Parathyroid adenoma (tissue), 2 donors: ENCODE measurements around the gene RXFP1.

Source experiments
- H2AFZ ChIP-seq: fragments of 300-600 bp; sonication (generic); one replicate; pipeline ENCODE4 v1.7.0; 2017; ENCODE audit warnings: antibody characterized with exemption, mild to moderate bottlenecking
- H3K27ac ChIP-seq: fragments of 300-600 bp; sonication (generic); one replicate; pipeline ENCODE4 v1.7.0; 2017
- H3K27me3 ChIP-seq: fragments of 300-600 bp; sonication (generic); one replicate; pipeline ENCODE4 v1.7.0; 2017; ENCODE audit warnings: low read length; ENCODE audit not compliant: control insufficient read depth, insufficient read depth
- H3K36me3 ChIP-seq: fragments of 300-600 bp; sonication (generic); one replicate; pipeline ENCODE4 v1.7.0; 2017; ENCODE audit warnings: low read length; ENCODE audit not compliant: control insufficient read depth, insufficient read depth
- H3K4me1 ChIP-seq: fragments of 300-600 bp; sonication (generic); one replicate; pipeline ENCODE4 v1.7.0; 2017; ENCODE audit warnings: control low read depth
- H3K4me2 ChIP-seq: fragments of 300-600 bp; sonication (generic); one replicate; pipeline ENCODE4 v1.7.0; 2017; ENCODE audit warnings: low read length
- H3K4me3 ChIP-seq: fragments of 300-600 bp; sonication (generic); one replicate; pipeline ENCODE4 v1.7.0; 2017; ENCODE audit warnings: low read depth, low read length
- H3K79me2 ChIP-seq: fragments of 300-600 bp; sonication (generic); one replicate; pipeline ENCODE4 v1.7.0; 2017; ENCODE audit warnings: control low read depth
- H3K9ac ChIP-seq: fragments of 300-600 bp; sonication (generic); one replicate; pipeline ENCODE4 v1.7.0; 2017; ENCODE audit warnings: mild to moderate bottlenecking
- H3K9me3 ChIP-seq: fragments of 300-600 bp; sonication (generic); one replicate; pipeline ENCODE4 v1.7.0; 2017; ENCODE audit warnings: low read length; ENCODE audit not compliant: control insufficient read depth
- TF ChIP-seq, protein P1 (sequence below): fragments of 300-600 bp; sonication (generic); IDR thresholded peaks from one replicate; pipeline ENCODE4 v1.7.0; 2017; ENCODE audit warnings: antibody characterized with exemption, mild to moderate bottlenecking
- donor health status: primary hyperparathyroidism.

Gene RXFP1

GRCh38 chr4:158521484-158522088 lies at the start of gene RXFP1:
Gene RXFP1 (plus strand): TSS chr4:158521882. CDS start chr4:158521977, 95 bp downstream.
- TF ChIP-seq, protein P1, sequence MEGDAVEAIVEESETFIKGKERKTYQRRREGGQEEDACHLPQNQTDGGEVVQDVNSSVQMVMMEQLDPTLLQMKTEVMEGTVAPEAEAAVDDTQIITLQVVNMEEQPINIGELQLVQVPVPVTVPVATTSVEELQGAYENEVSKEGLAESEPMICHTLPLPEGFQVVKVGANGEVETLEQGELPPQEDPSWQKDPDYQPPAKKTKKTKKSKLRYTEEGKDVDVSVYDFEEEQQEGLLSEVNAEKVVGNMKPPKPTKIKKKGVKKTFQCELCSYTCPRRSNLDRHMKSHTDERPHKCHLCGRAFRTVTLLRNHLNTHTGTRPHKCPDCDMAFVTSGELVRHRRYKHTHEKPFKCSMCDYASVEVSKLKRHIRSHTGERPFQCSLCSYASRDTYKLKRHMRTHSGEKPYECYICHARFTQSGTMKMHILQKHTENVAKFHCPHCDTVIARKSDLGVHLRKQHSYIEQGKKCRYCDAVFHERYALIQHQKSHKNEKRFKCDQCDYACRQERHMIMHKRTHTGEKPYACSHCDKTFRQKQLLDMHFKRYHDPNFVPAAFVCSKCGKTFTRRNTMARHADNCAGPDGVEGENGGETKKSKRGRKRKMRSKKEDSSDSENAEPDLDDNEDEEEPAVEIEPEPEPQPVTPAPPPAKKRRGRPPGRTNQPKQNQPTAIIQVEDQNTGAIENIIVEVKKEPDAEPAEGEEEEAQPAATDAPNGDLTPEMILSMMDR: no peak
- no peaks in the 10 kb centered on the region for H3K27me3 ChIP-seq
- H3K4me3 ChIP-seq: no peak within 1 kb of the TSS
- no peaks in the 10 kb centered on the region for H3K4me1 ChIP-seq
- no peak within 1 kb of the TSS for H3K4me2 ChIP-seq
- H3K79me2 ChIP-seq: no peaks in the 10 kb centered on the region
- H3K9ac ChIP-seq: no peak within 1 kb of the TSS
- no peak within 1 kb of the TSS for H3K27ac ChIP-seq
- H3K36me3 ChIP-seq: no peaks in the 10 kb centered on the region
- H2AFZ ChIP-seq: no peak within 1 kb of the TSS
- H3K9me3 ChIP-seq: no peaks in the 10 kb centered on the region

- no peaks in the 10 kb centered on the region for H3K4me1 ChIP-seq
- no peaks in the 10 kb centered on the region for H3K27me3 ChIP-seq
- TF ChIP-seq, protein P1: no peak
- H3K36me3 ChIP-seq: no peaks in the 10 kb centered on the region
- no peak overlapping the region for H3K4me3 ChIP-seq
- no peak overlapping the region for H3K4me2 ChIP-seq
- H3K79me2 ChIP-seq: no peaks in the 10 kb centered on the region
- no peak overlapping the region for H3K9ac ChIP-seq
- H2AFZ ChIP-seq: no peak overlapping the region
- peaks cover 5% of the 10 kb centered on the region for H3K9me3 ChIP-seq
- no peak overlapping the region for H3K27ac ChIP-seq
Observed at GRCh38 chr4:158481811-158482210, 39.9 kb upstream of the RXFP1 start.

DNA sequence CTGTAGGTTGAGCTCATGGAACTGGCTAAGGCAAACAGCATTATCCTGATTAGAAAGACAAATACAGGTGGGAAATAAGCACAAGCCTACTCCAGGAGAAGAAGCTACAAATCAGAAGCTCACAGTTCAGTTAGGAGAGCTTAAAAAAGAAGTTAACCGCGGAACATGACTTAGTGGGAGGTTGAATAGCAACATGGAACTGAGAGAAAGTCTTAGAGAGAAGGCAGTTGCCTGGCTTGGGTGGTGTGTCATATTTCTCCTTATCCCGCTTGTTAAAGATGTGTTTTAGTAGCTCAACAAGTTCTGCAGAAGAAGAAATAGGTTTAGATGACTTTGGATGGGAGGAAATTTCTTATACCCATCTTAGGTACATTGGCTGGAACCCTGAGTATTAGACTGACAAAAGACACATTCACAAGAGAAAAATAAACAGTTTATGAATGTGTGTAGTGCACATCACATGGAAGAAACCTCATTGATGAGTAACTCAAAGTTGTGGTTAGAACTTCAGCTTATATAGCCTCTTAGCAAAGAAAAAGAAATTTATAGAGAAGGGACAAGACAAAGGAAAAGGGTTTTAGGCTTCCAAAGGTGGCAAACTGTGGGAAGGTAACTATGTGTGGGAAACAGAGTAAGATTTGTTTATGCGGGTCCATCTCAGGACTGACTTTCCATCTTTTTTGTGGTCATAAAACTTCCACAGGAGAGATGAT lies 37.4 kb upstream of the RXFP1 start:
- TF ChIP-seq, protein P1: no peak
- no peak overlapping the region for H3K4me2 ChIP-seq
- no peaks in the 10 kb centered on the region for H3K27me3 ChIP-seq
- no peaks in the 10 kb centered on the region for H3K36me3 ChIP-seq
- no peaks in the 10 kb centered on the region for H3K79me2 ChIP-seq
- no peak overlapping the region for H3K4me3 ChIP-seq
- H3K27ac ChIP-seq: no peak overlapping the region
- no peak overlapping the region for H3K9ac ChIP-seq
- no peak overlapping the region for H2AFZ ChIP-seq
- peaks cover 7% of the 10 kb centered on the region for H3K9me3 ChIP-seq
- no peaks in the 10 kb centered on the region for H3K4me1 ChIP-seq

GRCh38 chr4:158490629-158491028 lies 31.1 kb upstream of the RXFP1 start:
- no peak overlapping the region for H2AFZ ChIP-seq

More at GRCh38 chr4:158490629-158491028, 31.1 kb upstream of the RXFP1 start:
- Histone ChIP-seq H3K27me3 (no peaks in the 10 kb centered on the region), H3K27ac (no peak overlapping the region), H3K9me3 (peaks cover 7% of the 10 kb centered on the region), H3K4me2 (no peak overlapping the region), H3K9ac (no peak overlapping the region), H3K4me3 (no peak overlapping the region), H3K79me2 (no peaks in the 10 kb centered on the region), H3K4me1 (no peaks in the 10 kb centered on the region), H3K36me3 (no peaks in the 10 kb centered on the region)
- TF ChIP-seq, protein P1: no peak
